Kidney (tissue), 14 donors: ENCODE measurements around the gene ZNF699. TPM values are rescaled to one million over a fixed set of nuclear protein-coding genes. Genes with fewer than 3 reads are reported as not detected.
"Not testable (repeated sequence)": the region's sequence is repeated elsewhere in the genome, so short reads cannot be mapped to it uniquely, and the experiment has no call there.

Experiments used
- DNase-seq, 5 donors: peaks; one replicate each; pipeline ENCODE4 v3.0.0-alpha.2; 2013 to 2020
- FAIRE-seq: peaks from 2 replicates; lab custom pipeline; 2012; peaks lifted over from hg19 to GRCh38; lab: Jason Lieb, UNC
- H3K27ac ChIP-seq, 2 donors: one replicate each; pipeline ENCODE4 v1.7.0; 2013; ENCODE audit warnings: low read depth in 2 of 2, low read length in 2 of 2, inconsistent platforms in 1 of 2
- H3K27me3 ChIP-seq: one replicate; pipeline ENCODE4 v1.7.1; 2013; ENCODE audit warnings: low read length, inconsistent platforms; ENCODE audit not compliant: control insufficient read depth, insufficient read depth
- H3K36me3 ChIP-seq, 3 donors: one replicate each; pipeline versions ENCODE4 v1.7.0 to v1.7.1; 2013; ENCODE audit warnings: low read length in 3 of 3, control low read depth in 1 of 3, inconsistent platforms in 1 of 3; ENCODE audit not compliant: insufficient read depth in 3 of 3, control insufficient read depth in 2 of 3
- H3K4me1 ChIP-seq, 3 donors: one replicate each; pipeline versions ENCODE4 v1.7.0 to v1.7.1; 2013; ENCODE audit warnings: low read length in 3 of 3, inconsistent platforms in 1 of 3, low read depth in 1 of 3; ENCODE audit not compliant: control insufficient read depth in 2 of 3, insufficient read depth in 2 of 3
- H3K4me3 ChIP-seq, 3 donors: one replicate each; pipeline versions ENCODE4 v1.7.0 to v1.8.1; 2013; ENCODE audit warnings: low read length in 3 of 3, control low read depth in 1 of 3, inconsistent platforms in 1 of 3
- H3K9ac ChIP-seq, 3 donors: one replicate each; pipeline versions ENCODE4 v1.7.0 to v1.7.1; 2013; ENCODE audit warnings: low read length in 3 of 3, control low read depth in 1 of 3, inconsistent platforms in 1 of 3
- H3K9me3 ChIP-seq, 3 donors: one replicate each; pipeline versions ENCODE4 v1.7.0 to v1.7.1; 2013; ENCODE audit warnings: low read length in 3 of 3, control low read depth in 1 of 3, inconsistent platforms in 1 of 3; ENCODE audit not compliant: control insufficient read depth in 2 of 3, insufficient read depth in 1 of 3
- intact Hi-C: fragments of 100-400 bp; cut with DNase I; formaldehyde crosslinking; loops from one replicate; pipeline ENCODE4 v1.11.1; 2022
- polyA plus RNA-seq: library from polyadenylated mRNA; stranded (reverse); fragments of 350-450 nt; fragmentation: Illumina TruSeq; extraction: RNeasy Lipid Tissue Mini Kit (QIAGEN cat#74804); gene quantifications from one replicate; pipeline ENCODE4 v1.2.3, GENCODE V29; 2014; ENCODE audit warnings: low read depth, low replicate concordance; ENCODE audit not compliant: insufficient read depth
- total RNA-seq: library from RNA; stranded (reverse); fragmentation: NEBNext Ultra II Directional; extraction: Animal tissue kit (Norgen Biotek cat#: 25700); gene quantifications from one replicate; pipeline ENCODE4 v1.2.1, GENCODE V29; 2021
- TF ChIP-seq, protein P1 (sequence below): IDR thresholded peaks from 3 replicates; pipeline ENCODE4 v1.5.1; 2012; ENCODE audit warnings: mild to moderate bottlenecking, moderate library complexity, borderline replicate concordance; ENCODE audit not compliant: insufficient read depth; ENCODE audit errors: extremely low read depth
- donor health status: control.
- donor health status: control.
- donor health status: control.
- donor health status: control.
- donor health status: control.
- donor health status: DM: yes; HTN: yes; CAD: no.
- donor health status: Normal renal cell carcinoma (clear cell type).

The ZNF699 gene
- total and polyA plus RNA-seq, 2 donors from 2014 or later, result 0.69 to 11.4 TPM

DNA sequence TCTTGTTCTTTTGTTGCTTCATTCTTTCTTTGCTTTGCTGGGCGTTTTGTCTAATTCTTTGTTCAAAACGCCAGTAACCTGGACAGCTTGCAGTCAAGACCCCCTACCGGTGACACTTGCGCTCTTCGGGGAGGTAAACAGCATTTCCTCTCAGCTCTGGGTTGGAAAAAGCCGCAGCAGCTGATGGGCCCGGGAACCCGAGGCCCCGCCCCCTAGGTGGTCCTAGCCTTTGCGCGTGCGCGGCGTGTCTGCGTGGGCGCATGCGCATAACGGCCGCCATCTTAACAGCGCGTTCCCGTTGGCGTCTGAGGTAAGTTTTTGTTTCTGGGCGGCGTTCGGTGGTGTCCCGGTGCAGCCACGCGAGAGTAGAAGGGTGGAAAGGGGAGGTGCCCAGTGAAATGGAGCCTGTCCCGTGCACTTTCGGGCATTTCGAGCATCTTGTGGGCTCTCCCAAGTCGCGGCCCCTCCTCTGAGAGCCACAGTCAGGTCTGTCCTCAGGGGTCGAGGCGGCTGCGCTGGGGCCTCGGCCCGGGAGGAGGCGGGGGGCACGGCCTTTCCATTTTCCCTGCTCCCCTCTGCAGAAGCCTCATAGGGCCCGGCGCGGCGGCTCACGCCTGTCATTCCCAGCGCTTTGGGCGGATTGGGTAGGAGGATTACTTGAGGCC, 14.4 kb upstream of the ZNF699 start, which contains the start of gene ZNF559:
Gene ZNF559, plus strand, starts transcription at position 261 of the 665 bp plus-strand sequence. CDS start 14,371 bp downstream, outside the sequence.
- no peaks in the 10 kb centered on the region for H3K27me3 ChIP-seq
- H3K9me3 ChIP-seq, result peaks cover 4 to 26% (median 5%) of the 10 kb centered on the region in 3 donors
- DNase-seq, result peak; percentile 98 to 99 (median 98)
- TF ChIP-seq, protein P1, sequence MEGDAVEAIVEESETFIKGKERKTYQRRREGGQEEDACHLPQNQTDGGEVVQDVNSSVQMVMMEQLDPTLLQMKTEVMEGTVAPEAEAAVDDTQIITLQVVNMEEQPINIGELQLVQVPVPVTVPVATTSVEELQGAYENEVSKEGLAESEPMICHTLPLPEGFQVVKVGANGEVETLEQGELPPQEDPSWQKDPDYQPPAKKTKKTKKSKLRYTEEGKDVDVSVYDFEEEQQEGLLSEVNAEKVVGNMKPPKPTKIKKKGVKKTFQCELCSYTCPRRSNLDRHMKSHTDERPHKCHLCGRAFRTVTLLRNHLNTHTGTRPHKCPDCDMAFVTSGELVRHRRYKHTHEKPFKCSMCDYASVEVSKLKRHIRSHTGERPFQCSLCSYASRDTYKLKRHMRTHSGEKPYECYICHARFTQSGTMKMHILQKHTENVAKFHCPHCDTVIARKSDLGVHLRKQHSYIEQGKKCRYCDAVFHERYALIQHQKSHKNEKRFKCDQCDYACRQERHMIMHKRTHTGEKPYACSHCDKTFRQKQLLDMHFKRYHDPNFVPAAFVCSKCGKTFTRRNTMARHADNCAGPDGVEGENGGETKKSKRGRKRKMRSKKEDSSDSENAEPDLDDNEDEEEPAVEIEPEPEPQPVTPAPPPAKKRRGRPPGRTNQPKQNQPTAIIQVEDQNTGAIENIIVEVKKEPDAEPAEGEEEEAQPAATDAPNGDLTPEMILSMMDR, result no peak
- H3K9ac ChIP-seq, result peak within 1 kb of the TSS; percentile 52 to 84 (median 61)
- intact Hi-C loops, result no loop called here
- peak within 1 kb of the TSS; percentile 81 to 93 (median 90) for H3K4me3 ChIP-seq
- no peak for FAIRE-seq
- peak within 1 kb of the TSS; percentile 76 to 88 for H3K27ac ChIP-seq
- H3K4me1 ChIP-seq, result peaks cover 0 to 2% (median 0%) of the 10 kb centered on the region in 3 donors
- H3K36me3 ChIP-seq, result peaks cover 2 to 6% (median 3%) of the 10 kb centered on the region in 3 donors

GRCh38 chr19:9323557-9323918, 13.9 kb upstream of the ZNF699 start:
- Histone ChIP-seq H3K27ac (peak overlapping the region; percentile 74 to 88), H3K36me3 (peaks cover 2% of the 10 kb centered on the region in 3 donors), H3K4me1 (peaks cover 0 to 2% (median 0%) of the 10 kb centered on the region in 3 donors), H3K9me3 (peaks cover 2 to 22% (median 4%) of the 10 kb centered on the region in 3 donors), H3K9ac (peak overlapping the region; percentile 41 to 77 (median 61)), H3K4me3 (peak overlapping the region; percentile 81 to 93 (median 90)), H3K27me3 (no peaks in the 10 kb centered on the region)
- TF ChIP-seq, protein P1, result no peak
- FAIRE-seq, result peak; percentile 56
- DNase-seq, result peak in 3 of 5 donors; percentile 81 to 90 (median 84)
- intact Hi-C loops, result no loop called here

- DNase-seq, result not testable (repeated sequence)
Measured at GRCh38 chr19:9322201-9322600, 12.6 kb upstream of the ZNF699 start.

DNA sequence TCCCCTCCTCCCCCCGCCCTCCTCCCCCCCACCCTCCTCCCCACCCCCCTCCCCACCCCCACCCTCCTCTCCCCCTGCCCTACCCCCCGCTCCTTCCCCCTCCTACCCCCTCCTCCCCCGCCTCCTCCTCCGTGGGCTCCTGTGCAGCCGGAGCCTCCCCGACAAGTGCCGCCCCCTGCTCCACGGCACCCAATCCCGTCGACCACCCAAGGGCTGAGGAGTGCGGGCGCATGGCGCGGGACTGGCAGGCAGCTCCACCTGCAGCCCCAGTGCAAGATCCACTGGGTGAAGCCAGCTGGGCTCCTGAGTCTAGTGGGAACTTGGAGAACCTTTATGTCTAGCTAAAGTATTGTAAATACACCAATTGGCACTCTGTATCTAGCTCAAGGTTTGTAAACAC, 12.1 kb upstream of the ZNF699 start:
- peak in 1 of 5 donors; percentile 69 for DNase-seq
- H3K27ac ChIP-seq, H3K4me3 ChIP-seq, H3K4me1 ChIP-seq, intact Hi-C loops, FAIRE-seq, H3K36me3 ChIP-seq, H3K9ac ChIP-seq, H3K27me3 ChIP-seq: not testable (repeated sequence)
- peaks cover 0 to 14% (median 2%) of the 10 kb centered on the region in 3 donors for H3K9me3 ChIP-seq

More at GRCh38 chr19:9322201-9322600, 12.6 kb upstream of the ZNF699 start:
- H3K9me3 ChIP-seq, result peaks cover 0 to 14% (median 2%) of the 10 kb centered on the region in 3 donors
- H3K4me1 ChIP-seq, H3K27ac ChIP-seq, H3K9ac ChIP-seq, H3K4me3 ChIP-seq, H3K36me3 ChIP-seq, H3K27me3 ChIP-seq, intact Hi-C loops, FAIRE-seq: not testable (repeated sequence)
